ENCODE measurements around the gene NAA38. TPM values are rescaled to one million over a fixed set of nuclear protein-coding genes. Genes with fewer than 3 reads are reported as not detected.

Gene NAA38
- total RNA-seq, 5 donors from 2014 or later (not counting 1 experiment from before 2014, with no cell fraction given): 15.8 to 40.6 (median 33.6) TPM

DNA sequence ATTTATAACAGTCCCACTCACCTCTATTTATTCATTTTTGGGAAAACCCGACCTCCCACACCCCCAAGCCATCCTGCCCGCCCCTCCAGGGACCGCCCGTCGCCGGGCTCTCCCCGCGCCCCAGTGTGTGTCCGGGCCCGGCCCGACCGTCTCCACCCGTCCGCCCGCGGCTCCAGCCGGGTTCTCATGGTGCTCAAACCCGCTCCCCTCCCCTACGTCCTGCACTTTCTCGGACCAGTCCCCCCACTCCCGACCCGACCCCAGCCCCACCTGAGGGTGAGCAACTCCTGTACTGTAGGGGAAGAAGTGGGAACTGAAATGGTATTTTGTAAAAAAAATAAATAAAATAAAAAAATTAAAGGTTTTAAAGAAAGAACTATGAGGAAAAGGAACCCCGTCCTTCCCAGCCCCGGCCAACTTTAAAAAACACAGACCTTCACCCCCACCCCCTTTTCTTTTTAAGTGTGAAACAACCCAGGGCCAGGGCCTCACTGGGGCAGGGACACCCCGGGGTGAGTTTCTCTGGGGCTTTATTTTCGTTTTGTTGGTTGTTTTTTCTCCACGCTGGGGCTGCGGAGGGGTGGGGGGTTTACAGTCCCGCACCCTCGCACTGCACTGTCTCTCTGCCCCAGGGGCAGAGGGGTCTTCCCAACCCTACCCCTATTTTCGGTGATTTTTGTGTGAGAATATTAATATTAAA is 3.1 kb downstream of the NAA38 start:
- Mint-ChIP-seq H3K9me3 (no peaks in the 10 kb centered on the region), H3K36me3 (peaks cover 8% of the 10 kb centered on the region), H3K27me3 (no peaks in the 10 kb centered on the region), H3K4me3 (peak overlapping the region in 1 of 3 donors; percentile 33), H3K27ac (no peak overlapping the region), H3K4me1 (peaks cover 16 to 23% (median 21%) of the 10 kb centered on the region in 3 donors)
- H3K4me1 ChIP-seq (ENCODE audit: control insufficient read depth in 1 of 2, extremely low read depth in 1 of 2, insufficient read depth in 2 of 2, low read length in 2 of 2): peaks cover 15 to 53% of the 10 kb centered on the region in 2 experiments
- 87% methylated on average over 3 of the region's 31 CpGs for WGBS (ENCODE audit: insufficient coverage)
- no peaks in the 10 kb centered on the region for H3K27me3 ChIP-seq (replicated peaks in 1 of 2; ENCODE audit: control insufficient read depth in 2 of 2, extremely low read depth in 1 of 2, insufficient read depth in 2 of 2, low read length in 1 of 2)
- peaks cover 3 to 26% of the 10 kb centered on the region in 2 donors for H3K36me3 ChIP-seq (ENCODE audit: control insufficient read depth in 2 of 2, extremely low read depth in 1 of 2, insufficient read depth in 1 of 2, low read length in 1 of 2)
- H3K9me3 ChIP-seq: no peaks in the 10 kb centered on the region
- no peak overlapping the region for H3K27ac ChIP-seq (ENCODE audit: low read length)
- ChIA-PET POLR2A (no interaction called here), CTCF (no interaction called here)
- H3K4me3 ChIP-seq (ENCODE audit: control insufficient read depth in 1 of 2, extremely low read depth in 1 of 2, low read length in 1 of 2): no peak overlapping the region
- ATAC-seq (replicated peaks in 1 of 4) (no peak), DNase-seq (peak in 1 of 35 experiments; percentile 10)

DNA sequence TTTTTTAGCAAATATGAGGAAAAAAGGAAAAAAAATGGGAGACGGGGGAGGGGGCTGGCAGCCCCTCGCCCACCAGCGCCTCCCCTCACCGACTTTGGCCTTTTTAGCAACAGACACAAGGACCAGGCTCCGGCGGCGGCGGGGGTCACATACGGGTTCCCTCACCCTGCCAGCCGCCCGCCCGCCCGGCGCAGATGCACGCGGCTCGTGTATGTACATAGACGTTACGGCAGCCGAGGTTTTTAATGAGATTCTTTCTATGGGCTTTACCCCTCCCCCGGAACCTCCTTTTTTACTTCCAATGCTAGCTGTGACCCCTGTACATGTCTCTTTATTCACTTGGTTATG is 3.7 kb downstream of the NAA38 start:
- peaks cover 16 to 23% (median 21%) of the 10 kb centered on the region in 3 donors for H3K4me1 Mint-ChIP-seq
- no peaks in the 10 kb centered on the region for H3K9me3 ChIP-seq
- H3K4me3 ChIP-seq (ENCODE audit: control insufficient read depth in 1 of 2, extremely low read depth in 1 of 2, low read length in 1 of 2): no peak overlapping the region
- H3K27ac ChIP-seq (ENCODE audit: low read length): no peak overlapping the region
- no peaks in the 10 kb centered on the region for H3K9me3 Mint-ChIP-seq
- ChIA-PET CTCF (interaction anchor here (0.6 to 0.7 kb wide), 2 partner anchors 32 to 212 kb away, joined by 3 to 8 read pairs; no protein-coding TSS in a partner anchor), POLR2A (interaction anchor here in 1 of 2 donors (0.6 kb wide), 1 partner anchor 52 kb away, joined by 3 read pairs; no protein-coding TSS in a partner anchor)
- ATAC-seq (replicated peaks in 1 of 4) (no peak), DNase-seq (peak in 1 of 35 experiments; percentile 31)
- H3K4me1 ChIP-seq (ENCODE audit: control insufficient read depth in 1 of 2, extremely low read depth in 1 of 2, insufficient read depth in 2 of 2, low read length in 2 of 2): peaks cover 15 to 48% of the 10 kb centered on the region in 2 experiments
- H3K27me3 ChIP-seq (replicated peaks in 1 of 2; ENCODE audit: control insufficient read depth in 2 of 2, extremely low read depth in 1 of 2, insufficient read depth in 2 of 2, low read length in 1 of 2): no peaks in the 10 kb centered on the region
- peaks cover 8% of the 10 kb centered on the region for H3K36me3 Mint-ChIP-seq
- 87% methylated on average over 15 of the region's 21 CpGs for WGBS (ENCODE audit: insufficient coverage)
- peak overlapping the region in 1 of 3 donors; percentile 33 for H3K4me3 Mint-ChIP-seq
- no peak overlapping the region for H3K27ac Mint-ChIP-seq
- H3K27me3 Mint-ChIP-seq: no peaks in the 10 kb centered on the region
- peaks cover 5 to 30% of the 10 kb centered on the region in 2 donors for H3K36me3 ChIP-seq (ENCODE audit: control insufficient read depth in 2 of 2, extremely low read depth in 1 of 2, insufficient read depth in 1 of 2, low read length in 1 of 2)

DNA sequence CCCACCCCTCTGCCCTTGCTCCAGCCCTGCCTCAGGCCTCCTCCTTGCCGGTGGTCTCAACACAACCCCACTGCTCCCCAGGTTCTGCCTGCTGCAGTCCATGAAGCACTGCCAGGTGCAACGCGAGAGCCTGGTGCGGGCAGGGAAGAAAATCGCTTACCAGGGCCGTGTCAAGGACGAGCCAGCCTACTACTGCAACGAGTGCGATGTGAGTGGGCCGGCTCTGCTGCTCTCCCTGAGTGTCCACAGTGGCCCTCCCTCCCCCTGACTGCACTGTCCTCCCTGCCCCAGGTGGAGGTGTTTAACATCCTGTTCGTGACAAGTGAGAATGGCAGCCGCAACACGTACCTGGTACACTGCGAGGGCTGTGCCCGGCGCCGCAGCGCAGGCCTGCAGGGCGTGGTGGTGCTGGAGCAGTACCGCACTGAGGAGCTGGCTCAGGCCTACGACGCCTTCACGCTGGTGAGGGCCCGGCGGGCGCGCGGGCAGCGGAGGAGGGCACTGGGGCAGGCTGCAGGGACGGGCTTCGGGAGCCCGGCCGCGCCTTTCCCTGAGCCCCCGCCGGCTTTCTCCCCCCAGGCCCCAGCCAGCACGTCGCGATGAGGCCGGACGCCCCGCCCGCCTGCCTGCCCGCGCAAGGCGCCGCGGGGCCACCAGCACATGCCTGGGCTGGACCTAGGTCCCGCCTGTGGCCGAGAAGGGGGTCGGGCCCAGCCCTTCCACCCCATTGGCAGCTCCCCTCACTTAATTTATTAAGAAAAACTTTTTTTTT is 4.3 kb downstream of the NAA38 start:
- ATAC-seq (replicated peaks in 1 of 4) (no peak), DNase-seq (peak in 4 of 35 experiments; percentile 6 to 34 (median 18))
- Mint-ChIP-seq H3K36me3 (peaks cover 8% of the 10 kb centered on the region), H3K27me3 (no peaks in the 10 kb centered on the region), H3K4me3 (no peak overlapping the region), H3K27ac (no peak overlapping the region), H3K9me3 (no peaks in the 10 kb centered on the region), H3K4me1 (peaks cover 16 to 23% (median 21%) of the 10 kb centered on the region in 3 donors)
- H3K36me3 ChIP-seq (ENCODE audit: control insufficient read depth in 2 of 2, extremely low read depth in 1 of 2, insufficient read depth in 1 of 2, low read length in 1 of 2): peaks cover 5 to 34% of the 10 kb centered on the region in 2 donors
- ChIA-PET POLR2A (interaction anchor here in 1 of 2 donors (0.6 kb wide), 1 partner anchor 52 kb away, joined by 3 read pairs; no protein-coding TSS in a partner anchor), CTCF (interaction anchor here (0.6 to 0.7 kb wide), 2 partner anchors 32 to 212 kb away, joined by 3 to 8 read pairs; no protein-coding TSS in a partner anchor)
- H3K4me3 ChIP-seq (ENCODE audit: control insufficient read depth in 1 of 2, extremely low read depth in 1 of 2, low read length in 1 of 2): no peak overlapping the region
- H3K4me1 ChIP-seq (ENCODE audit: control insufficient read depth in 1 of 2, extremely low read depth in 1 of 2, insufficient read depth in 2 of 2, low read length in 2 of 2): peaks cover 10 to 42% of the 10 kb centered on the region in 2 experiments
- no peaks in the 10 kb centered on the region for H3K9me3 ChIP-seq
- no peak overlapping the region for H3K27ac ChIP-seq (ENCODE audit: low read length)
- H3K27me3 ChIP-seq (replicated peaks in 1 of 2; ENCODE audit: control insufficient read depth in 2 of 2, extremely low read depth in 1 of 2, insufficient read depth in 2 of 2, low read length in 1 of 2): no peaks in the 10 kb centered on the region
- WGBS (ENCODE audit: insufficient coverage): 97% methylated on average over 38 of the region's 51 CpGs

DNA sequence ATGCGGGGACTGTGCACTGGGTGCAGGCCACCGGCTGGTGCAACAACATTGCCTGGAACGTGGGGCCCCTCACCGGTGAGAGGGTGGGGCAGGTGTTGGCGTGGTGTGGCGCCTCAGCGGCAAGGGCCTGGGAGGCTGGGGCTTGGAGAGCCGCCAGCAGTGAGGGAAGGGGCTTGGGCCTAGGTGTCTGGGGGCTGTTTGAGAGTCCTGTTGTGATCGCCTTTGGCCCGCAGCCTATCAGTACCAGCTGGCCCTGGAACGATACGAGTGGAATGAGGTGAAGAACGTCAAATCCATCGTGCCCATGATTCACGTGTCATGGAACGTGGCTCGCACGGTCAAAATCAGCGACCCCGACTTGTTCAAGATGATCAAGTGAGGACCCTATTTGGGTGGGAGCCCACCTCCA is 5.1 kb downstream of the NAA38 start:
- peaks cover 8% of the 10 kb centered on the region for H3K36me3 Mint-ChIP-seq
- CTCF ChIA-PET: no interaction called here
- peak overlapping the region; percentile 11 for H3K27ac ChIP-seq (ENCODE audit: low read length)
- DNase-seq (peak in 1 of 35 experiments; percentile 22), ATAC-seq (replicated peaks in 1 of 4) (no peak)
- no peak overlapping the region for H3K4me3 ChIP-seq (ENCODE audit: control insufficient read depth in 1 of 2, extremely low read depth in 1 of 2, low read length in 1 of 2)
- 85% methylated on average over 9 of the region's 20 CpGs for WGBS (ENCODE audit: insufficient coverage)
- POLR2A ChIA-PET: no interaction called here
- H3K27me3 ChIP-seq (replicated peaks in 1 of 2; ENCODE audit: control insufficient read depth in 2 of 2, extremely low read depth in 1 of 2, insufficient read depth in 2 of 2, low read length in 1 of 2): no peaks in the 10 kb centered on the region
- H3K27me3 Mint-ChIP-seq: no peaks in the 10 kb centered on the region
- peak overlapping the region in 1 of 3 donors; percentile 70 for H3K4me3 Mint-ChIP-seq
- peaks cover 16 to 23% (median 21%) of the 10 kb centered on the region in 3 donors for H3K4me1 Mint-ChIP-seq
- no peaks in the 10 kb centered on the region for H3K9me3 Mint-ChIP-seq
- no peaks in the 10 kb centered on the region for H3K9me3 ChIP-seq
- H3K27ac Mint-ChIP-seq: peak overlapping the region; percentile 49 to 79
- peaks cover 10 to 42% of the 10 kb centered on the region in 2 experiments for H3K4me1 ChIP-seq (ENCODE audit: control insufficient read depth in 1 of 2, extremely low read depth in 1 of 2, insufficient read depth in 2 of 2, low read length in 2 of 2)
- H3K36me3 ChIP-seq (ENCODE audit: control insufficient read depth in 2 of 2, extremely low read depth in 1 of 2, insufficient read depth in 1 of 2, low read length in 1 of 2): peaks cover 5 to 38% of the 10 kb centered on the region in 2 donors

DNA sequence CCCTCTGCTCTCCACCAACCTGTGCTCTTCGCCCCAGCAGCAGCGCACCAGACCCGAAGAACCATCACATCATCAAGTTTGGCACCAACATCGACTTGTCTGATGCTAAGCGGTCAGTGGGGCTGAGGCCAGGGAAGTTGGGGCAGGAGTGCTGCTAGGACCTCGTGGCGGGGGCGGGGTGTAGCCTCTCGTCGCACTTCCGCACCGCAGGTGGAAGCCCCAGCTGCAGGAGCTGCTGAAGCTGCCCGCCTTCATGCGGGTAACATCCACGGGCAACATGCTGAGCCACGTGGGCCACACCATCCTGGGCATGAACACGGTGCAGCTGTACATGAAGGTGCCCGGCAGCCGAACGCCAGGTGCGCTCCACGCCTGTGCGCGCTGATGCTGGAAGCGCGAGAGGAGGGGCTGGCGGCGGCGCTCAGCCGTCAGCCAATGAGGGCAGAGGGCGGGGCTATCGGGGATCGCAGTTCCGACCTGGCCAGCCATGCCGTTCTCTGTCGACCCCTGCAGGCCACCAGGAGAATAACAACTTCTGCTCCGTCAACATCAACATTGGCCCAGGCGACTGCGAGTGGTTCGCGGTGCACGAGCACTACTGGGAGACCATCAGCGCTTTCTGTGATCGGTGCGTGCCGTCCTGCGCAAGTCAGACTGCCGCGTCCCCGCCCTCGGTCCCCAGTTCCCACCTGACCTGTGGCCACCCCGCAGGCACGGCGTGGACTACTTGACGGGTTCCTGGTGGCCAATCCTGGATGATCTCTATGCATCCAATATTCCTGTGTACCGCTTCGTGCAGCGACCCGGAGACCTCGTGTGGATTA is 5.7 kb downstream of the NAA38 start:
- peaks cover 10 to 38% of the 10 kb centered on the region in 2 experiments for H3K4me1 ChIP-seq (ENCODE audit: control insufficient read depth in 1 of 2, extremely low read depth in 1 of 2, insufficient read depth in 2 of 2, low read length in 2 of 2)
- H3K27me3 ChIP-seq (replicated peaks in 1 of 2; ENCODE audit: control insufficient read depth in 2 of 2, extremely low read depth in 1 of 2, insufficient read depth in 2 of 2, low read length in 1 of 2): no peaks in the 10 kb centered on the region
- peak overlapping the region; percentile 52 for H3K27ac ChIP-seq (ENCODE audit: low read length)
- DNase-seq (peak; percentile 84 to 99 (median 94)), ATAC-seq (replicated peaks in 1 of 4) (peak; percentile 80 to 93 (median 92))
- no peaks in the 10 kb centered on the region for H3K9me3 Mint-ChIP-seq
- peaks cover 21 to 23% (median 23%) of the 10 kb centered on the region in 3 donors for H3K4me1 Mint-ChIP-seq
- H3K27ac Mint-ChIP-seq: peak overlapping the region; percentile 49 to 79
- POLR2A ChIA-PET: interaction anchor here in 1 of 2 donors (1.2 kb wide), 1 partner anchor 18 kb away, joined by 3 read pairs; no protein-coding TSS in a partner anchor
- H3K36me3 ChIP-seq (ENCODE audit: control insufficient read depth in 2 of 2, extremely low read depth in 1 of 2, insufficient read depth in 1 of 2, low read length in 1 of 2): peaks cover 5 to 43% of the 10 kb centered on the region in 2 donors
- H3K4me3 Mint-ChIP-seq: peak overlapping the region; percentile 58 to 70 (median 68)
- H3K9me3 ChIP-seq: no peaks in the 10 kb centered on the region
- CTCF ChIA-PET: interaction anchor here in 1 of 2 donors (0.7 to 1.8 kb wide), 4 partner anchors 17 to 165 kb away, joined by 3 to 8 read pairs (median 3); partner anchors contain the start of gene TP53
- H3K4me3 ChIP-seq (ENCODE audit: control insufficient read depth in 1 of 2, extremely low read depth in 1 of 2, low read length in 1 of 2): peak overlapping the region in 1 of 2 donors; percentile 50
- H3K27me3 Mint-ChIP-seq: no peaks in the 10 kb centered on the region
- 16% methylated on average over 57 of the region's 60 CpGs for WGBS (ENCODE audit: insufficient coverage)
- H3K36me3 Mint-ChIP-seq: peaks cover 8% of the 10 kb centered on the region

Data from T-cell (primary cell).